Spleen (tissue), 11 donors: ENCODE results near the gene ADGRF3. TPM values are rescaled to one million over a fixed set of nuclear protein-coding genes. Genes with fewer than 3 reads are reported as not detected.
A peak's percentile ranks its signal among the peaks of the same experiment; 100 is the strongest.

Experiments used
- DNase-seq: peaks from one replicate; pipeline ENCODE4 v3.0.0-alpha.2; 2020
- H3K27ac ChIP-seq, 8 donors: fragments of 200-600 bp; sonication (generic) in 7 of 8; 1 replicate in 4 of 8; 2 replicates in 4 of 8; pipeline versions ENCODE4 v1.5.0 to v1.8.0; 2016 to 2021; ENCODE audit warnings: inconsistent platforms in 4 of 8, mild to moderate bottlenecking in 4 of 8, moderate library complexity in 1 of 8
- H3K27me3 ChIP-seq, 7 donors: fragments of 200-600 bp; sonication (generic) in 6 of 7; replicated peaks in 1 of 7; 1 replicate in 4 of 7; 2 replicates in 3 of 7; pipeline versions ENCODE4 v1.5.0 to v1.8.0; 2016 to 2021; ENCODE audit warnings: inconsistent platforms in 3 of 7, mild to moderate bottlenecking in 1 of 7
- H3K36me3 ChIP-seq, 6 donors: fragments of 200-600 bp; sonication (generic) in 5 of 6; 1 replicate in 4 of 6; 2 replicates in 2 of 6; pipeline versions ENCODE4 v1.5.0 to v1.8.0; 2016 to 2021; ENCODE audit warnings: inconsistent platforms in 2 of 6
- H3K4me1 ChIP-seq, 6 donors: fragments of 200-600 bp; sonication (generic) in 5 of 6; 1 replicate in 3 of 6; 2 replicates in 3 of 6; pipeline versions ENCODE4 v1.5.0 to v1.8.0; 2016 to 2021; ENCODE audit warnings: inconsistent platforms in 3 of 6
- H3K4me3 ChIP-seq, 8 donors: fragments of 200-600 bp; sonication (generic) in 7 of 8; 1 replicate in 4 of 8; 2 replicates in 4 of 8; pipeline versions ENCODE4 v1.5.0 to v1.8.0; 2016 to 2021; ENCODE audit warnings: inconsistent platforms in 4 of 8, mild to moderate bottlenecking in 4 of 8, moderate library complexity in 2 of 8
- H3K9me3 ChIP-seq, 8 donors: fragments of 200-600 bp; sonication (generic) in 7 of 8; 1 replicate in 4 of 8; 2 replicates in 4 of 8; pipeline versions ENCODE4 v1.5.0 to v1.8.0; 2016 to 2021; ENCODE audit warnings: inconsistent platforms in 4 of 8
- CTCF ChIP-seq, 11 experiments: fragments of 200-600 bp in 7 of 11; fragments of 450-650 bp in 4 of 11; sonication (generic) in 4 of 11; IDR thresholded peaks in 8 of 11; conservative IDR thresholded peaks in 3 of 11; 1 replicate in 7 of 11; 2 replicates in 4 of 11; pipeline versions ENCODE4 v1.4.0 to v1.8.0; 2016 to 2021; ENCODE audit warnings: antibody characterized with exemption in 11 of 11, inconsistent platforms in 4 of 11, mild to moderate bottlenecking in 1 of 11
- POLR2A ChIP-seq, 3 donors: fragments of 450-650 bp; IDR thresholded peaks; one replicate each; pipeline ENCODE4 v1.5.1; 2017; ENCODE audit warnings: antibody characterized with exemption in 3 of 3, mild to moderate bottlenecking in 1 of 3
- POLR2AphosphoS5 ChIP-seq, 3 donors: sonication (generic); formaldehyde crosslinking; IDR thresholded peaks; one replicate each; pipeline ENCODE4 v1.5.1; 2017; ENCODE audit warnings: antibody characterized with exemption in 3 of 3
- WGBS, 5 donors: extraction: QIAGEN DNeasy Blood & Tissue Kit in 3 of 5; methylation state at CpG; one replicate each; pipeline versions ENCODE4 v1.1.5 to v1.1.7; 2013 to 2018; 5-methylcytosine and 5-hydroxymethylcytosine counted together
- intact Hi-C: fragments of 100-400 bp; cut with DNase I; formaldehyde crosslinking; loops from one replicate; pipeline ENCODE4 v1.15.0; 2023; ENCODE audit warnings: low total_unique reads
- polyA plus RNA-seq, 3 donors: library from polyadenylated mRNA; stranded (reverse); fragments of 200-250 nt; gene quantifications; one replicate each; pipeline ENCODE4 v1.2.1, GENCODE V29; 2013
- total RNA-seq, 7 donors: library from RNA; depleted of rRNA in 3 of 7; stranded (reverse); fragments of >200 nt in 3 of 7; fragmentation: NEBNext Ultra II Directional in 4 of 7; extraction: Animal tissue kit (Norgen Biotek cat#: 25700) in 4 of 7; gene quantifications; one replicate each; pipeline versions ENCODE4 v1.1.0 to v1.2.1, GENCODE V29; 2016 to 2021
- donor health status: healthy with polysubstance abuse.
- donor health status: DM: no; HTN: no; CAD: no; lungs with moderate emphysema.
- donor health status: DM: no; HTN: no; CAD: no.
- donor health status: Bipolar disorder and iron deficiency.
- donor health status: healthy.
- donor health status: DM: no; HTN: no; CAD: no.
- donor health status: DM: yes; HTN: yes; CAD: no.

Gene ADGRF3
- total and polyA plus RNA-seq, 10 donors = 0.15 to 6.2 (median 0.63) TPM

GRCh38 chr2:26276484-26277227 lies 69.9 kb downstream of the ADGRF3 start:
- WGBS, 5 donors = 89 to 95% (median 92%) methylated on average over 4 of the region's 4 CpGs

DNA sequence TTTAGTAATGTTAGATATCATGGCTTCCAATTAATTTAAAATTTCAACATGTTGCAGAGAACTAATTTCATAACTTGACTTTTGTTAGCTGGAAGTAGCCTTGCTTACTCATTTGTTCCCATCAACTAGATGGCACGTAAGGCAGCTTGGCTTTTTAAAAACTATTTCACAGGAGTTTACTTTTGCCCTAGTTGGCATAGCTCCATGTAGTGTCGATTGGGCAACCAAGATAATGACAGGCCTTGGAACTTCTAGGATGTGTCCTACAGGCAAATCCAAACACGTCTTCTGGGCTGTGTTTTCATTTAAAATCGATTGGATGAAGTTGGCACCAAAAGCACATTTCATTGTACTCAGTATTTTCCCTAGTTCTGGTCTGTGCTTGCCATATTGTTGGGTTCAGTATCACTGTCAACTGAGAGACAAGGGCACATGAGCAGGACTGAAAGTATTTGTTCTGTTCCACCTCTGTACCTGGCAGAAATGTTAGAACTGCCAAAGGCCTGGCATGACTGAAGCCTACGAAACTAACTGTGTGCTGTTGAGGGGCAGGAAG lies 72.5 kb downstream of the ADGRF3 start:
- Histone ChIP-seq H3K27ac (peak overlapping the region; percentile 39 to 83 (median 68)), H3K27me3 (no peaks in the 10 kb centered on the region), H3K4me3 (no peak overlapping the region), H3K4me1 (peaks cover 0 to 60% (median 33%) of the 10 kb centered on the region in 6 donors), H3K9me3 (no peaks in the 10 kb centered on the region), H3K36me3 (peaks cover 2 to 82% (median 37%) of the 10 kb centered on the region in 6 donors)
- TF ChIP-seq POLR2AphosphoS5 (IDR thresholded peaks at IDR 0.05) (peak in 1 of 3 donors; percentile 84), POLR2A (IDR thresholded peaks at IDR 0.05) (no peak), CTCF (IDR thresholded peaks at IDR 0.05 in 8 of 11, conservative IDR thresholded peaks at IDR 0.05 in 3 of 11) (no peak)
- DNase-seq = no peak
- intact Hi-C loops = no loop called here
- WGBS, 5 donors = 47 to 62% (median 54%) methylated on average over 5 of the region's 5 CpGs

More at GRCh38 chr2:26276484-26277227, 69.9 kb downstream of the ADGRF3 start:
- DNase-seq = no peak
- Histone ChIP-seq H3K27ac (no peak overlapping the region), H3K4me1 (peaks cover 0 to 43% (median 26%) of the 10 kb centered on the region in 6 donors), H3K9me3 (no peaks in the 10 kb centered on the region), H3K4me3 (no peak overlapping the region), H3K36me3 (peaks cover 4 to 97% (median 60%) of the 10 kb centered on the region in 6 donors), H3K27me3 (no peaks in the 10 kb centered on the region)
- no peak for TF ChIP-seq POLR2A (IDR thresholded peaks at IDR 0.05)
- no peak for TF ChIP-seq CTCF (IDR thresholded peaks at IDR 0.05 in 8 of 11, conservative IDR thresholded peaks at IDR 0.05 in 3 of 11)
- TF ChIP-seq POLR2AphosphoS5 (IDR thresholded peaks at IDR 0.05) = no peak
- intact Hi-C loops = no loop called here

GRCh38 chr2:26273501-26273900 lies 73.1 kb downstream of the ADGRF3 start:
- no peak overlapping the region for H3K4me3 ChIP-seq
- H3K27ac ChIP-seq = peak overlapping the region; percentile 39 to 83 (median 68)
- no peak for DNase-seq
- TF ChIP-seq POLR2A (IDR thresholded peaks at IDR 0.05) = no peak
- no peak for TF ChIP-seq POLR2AphosphoS5 (IDR thresholded peaks at IDR 0.05)
- TF ChIP-seq CTCF (IDR thresholded peaks at IDR 0.05 in 8 of 11, conservative IDR thresholded peaks at IDR 0.05 in 3 of 11) = no peak
- peaks cover 0 to 66% (median 35%) of the 10 kb centered on the region in 6 donors for H3K4me1 ChIP-seq
- no peaks in the 10 kb centered on the region for H3K27me3 ChIP-seq
- WGBS, 5 donors = 49 to 77% (median 59%) methylated on average over 2 of the region's 2 CpGs
- no peaks in the 10 kb centered on the region for H3K9me3 ChIP-seq
- peaks cover 0 to 79% (median 31%) of the 10 kb centered on the region in 6 donors for H3K36me3 ChIP-seq
- intact Hi-C loops = no loop called here

DNA sequence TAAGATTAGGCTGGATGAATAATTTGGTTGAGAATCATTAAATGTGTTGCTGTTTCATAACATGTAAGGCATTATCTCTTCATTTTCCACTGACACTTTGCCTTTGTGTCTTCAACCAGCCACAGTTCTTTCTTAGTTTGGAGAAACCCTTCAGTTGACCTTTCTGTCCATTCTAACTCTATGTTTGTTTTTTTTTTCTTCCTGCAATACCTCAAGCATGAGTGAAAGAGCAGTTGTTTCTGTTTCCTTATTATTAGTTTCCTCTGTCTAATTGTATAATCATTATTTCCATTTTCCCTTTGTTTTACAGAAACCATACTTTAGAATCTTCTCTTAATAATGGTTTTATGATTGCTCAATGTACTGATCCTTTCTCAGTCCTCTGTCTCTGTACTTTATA lies 76.2 kb downstream of the ADGRF3 start:
- peaks cover 0 to 67% (median 35%) of the 10 kb centered on the region in 6 donors for H3K4me1 ChIP-seq

More for the DNA sequence above, 76.2 kb downstream of the ADGRF3 start:
- H3K36me3 ChIP-seq = peaks cover 0 to 70% (median 11%) of the 10 kb centered on the region in 6 donors
- no peak overlapping the region for H3K4me3 ChIP-seq
- TF ChIP-seq CTCF (IDR thresholded peaks at IDR 0.05 in 8 of 11, conservative IDR thresholded peaks at IDR 0.05 in 3 of 11) (no peak), POLR2AphosphoS5 (IDR thresholded peaks at IDR 0.05) (no peak), POLR2A (IDR thresholded peaks at IDR 0.05) (no peak)
- peak overlapping the region in 6 of 8 donors; percentile 18 to 80 (median 63) for H3K27ac ChIP-seq
- H3K9me3 ChIP-seq = no peaks in the 10 kb centered on the region
- intact Hi-C loops = no loop called here
- no peaks in the 10 kb centered on the region for H3K27me3 ChIP-seq
- no peak for DNase-seq
